SK-N-SH treated with all-trans-retinoic acid at 6 μM for 48 hours (cell line): ENCODE results near the gene CTTNBP2.

Experiments
- ATAC-seq: fragments of 200-7000 bp; cut with Tn5 transposase; 3 replicates; pipeline ENCODE4 v1.9.1; 2020; ENCODE audit warnings: mild to moderate bottlenecking, moderate library complexity
- ARNTL ChIP-seq: fragments of 450-650 bp; formaldehyde crosslinking; IDR thresholded peaks from 2 replicates; pipeline ENCODE4 v1.5.0; 2020; ENCODE audit warnings: low read depth, mild to moderate bottlenecking, moderate library complexity, borderline replicate concordance
- CSDC2 ChIP-seq: fragments of 250-450 bp; sonication (Bioruptor Pico); IDR thresholded peaks from 2 replicates; pipeline ENCODE4 v1.5.0; 2020; ENCODE audit warnings: mild to moderate bottlenecking, moderate library complexity
- CSRNP3 ChIP-seq: fragments of 250-450 bp; sonication (Bioruptor Pico); IDR thresholded peaks from 2 replicates; pipeline ENCODE4 v1.5.1; 2021; ENCODE audit warnings: mild to moderate bottlenecking, moderate library complexity
- ESRRG ChIP-seq: fragments of 250-450 bp; sonication (Bioruptor Pico); IDR thresholded peaks from 2 replicates; pipeline ENCODE4 v1.6.1; 2021; ENCODE audit warnings: mild to moderate bottlenecking
- GLIS3 ChIP-seq: fragments of 250-450 bp; sonication (Bioruptor Pico); IDR thresholded peaks from 2 replicates; pipeline ENCODE4 v1.5.0; 2020; ENCODE audit warnings: mild to moderate bottlenecking, moderate library complexity
- ISL1 ChIP-seq: fragments of 250-450 bp; sonication (Bioruptor Pico); IDR thresholded peaks from 2 replicates; pipeline ENCODE4 v2.1.2; 2022; ENCODE audit warnings: mild to moderate bottlenecking, moderate library complexity
- OSR1 ChIP-seq: fragments of 250-450 bp; sonication (Bioruptor Pico); IDR thresholded peaks from 2 replicates; pipeline ENCODE4 v1.8.0; 2022; ENCODE audit warnings: moderate library complexity, mild to moderate bottlenecking, inconsistent platforms
- PATZ1 ChIP-seq: fragments of 250-450 bp; sonication (Bioruptor Pico); IDR thresholded peaks from 2 replicates; pipeline ENCODE4 v1.8.0; 2020; ENCODE audit warnings: mild to moderate bottlenecking, moderate library complexity, borderline replicate concordance
- POU6F1 ChIP-seq: fragments of 250-450 bp; sonication (Bioruptor Pico); IDR thresholded peaks from 2 replicates; pipeline ENCODE4 v1.8.0; 2021; ENCODE audit warnings: low read depth, mild to moderate bottlenecking, moderate library complexity, borderline replicate concordance
- PPARA ChIP-seq: fragments of 250-450 bp; sonication (Bioruptor Pico); IDR thresholded peaks from 2 replicates; pipeline ENCODE4 v1.5.0; 2020; ENCODE audit warnings: mild to moderate bottlenecking, borderline replicate concordance
- RARB ChIP-seq: fragments of 250-450 bp; sonication (Bioruptor Pico); IDR thresholded peaks from 2 replicates; pipeline ENCODE4 v1.8.0; 2021; ENCODE audit warnings: mild to moderate bottlenecking, moderate library complexity
- SNAI2 ChIP-seq: fragments of 250-450 bp; sonication (Bioruptor Pico); IDR thresholded peaks from 2 replicates; pipeline ENCODE4 v1.5.0; 2020; ENCODE audit warnings: mild to moderate bottlenecking, moderate library complexity
- TCF4 ChIP-seq: fragments of 250-450 bp; sonication (Bioruptor Pico); IDR thresholded peaks from 2 replicates; pipeline ENCODE4 v1.8.0; 2021; ENCODE audit warnings: mild to moderate bottlenecking, moderate library complexity, borderline replicate concordance
- TOX ChIP-seq: fragments of 250-450 bp; sonication (Bioruptor Pico); IDR thresholded peaks from 2 replicates; pipeline ENCODE4 v1.8.0; 2021; ENCODE audit warnings: mild to moderate bottlenecking, moderate library complexity, borderline replicate concordance
- ZC3H10 ChIP-seq: fragments of 250-450 bp; sonication (Bioruptor Pico); IDR thresholded peaks from 2 replicates; pipeline ENCODE4 v1.5.1; 2021; ENCODE audit warnings: mild to moderate bottlenecking, moderate library complexity
- ZFP3 ChIP-seq: fragments of 250-450 bp; sonication (Bioruptor Pico); IDR thresholded peaks from 2 replicates; pipeline ENCODE4 v1.5.0; 2020; ENCODE audit warnings: mild to moderate bottlenecking, moderate library complexity
- ZFP30 ChIP-seq: fragments of 450-650 bp; formaldehyde crosslinking; IDR thresholded peaks from 2 replicates; pipeline ENCODE4 v1.5.0; 2022; ENCODE audit warnings: mild to moderate bottlenecking, moderate library complexity
- ZNF565 ChIP-seq: fragments of 450-650 bp; formaldehyde crosslinking; conservative IDR thresholded peaks from 2 replicates; pipeline ENCODE4 v1.5.0; 2020; ENCODE audit warnings: low read depth, mild to moderate bottlenecking, moderate library complexity
- ZNF8 ChIP-seq: fragments of 450-650 bp; formaldehyde crosslinking; IDR thresholded peaks from 2 replicates; pipeline ENCODE4 v1.5.0; 2020; ENCODE audit warnings: mild to moderate bottlenecking, moderate library complexity
- TF ChIP-seq, protein P1 (sequence below): fragments of 250-450 bp; sonication (Bioruptor Pico); IDR thresholded peaks from 2 replicates; pipeline ENCODE4 v1.5.1; 2020; ENCODE audit warnings: low read depth, mild to moderate bottlenecking, moderate library complexity

CTTNBP2 gene

DNA sequence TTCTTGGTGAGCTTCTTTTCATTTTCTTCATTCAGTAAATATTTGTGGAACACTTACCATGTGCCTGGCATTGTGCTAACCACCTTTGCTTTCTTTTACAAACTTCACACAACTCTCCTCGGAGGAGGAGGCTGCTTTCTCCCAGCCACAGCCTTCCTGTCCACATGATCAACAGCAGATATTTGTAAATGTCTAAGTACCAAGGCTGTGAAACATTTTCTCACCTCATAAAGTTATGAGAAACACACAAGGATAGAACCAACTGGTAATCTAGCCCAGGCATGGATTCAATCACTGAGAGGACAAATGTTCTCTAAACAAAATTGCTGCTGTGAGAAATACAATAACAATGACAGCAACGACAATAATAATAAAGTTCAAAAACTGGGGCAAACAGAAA is 3.9 kb downstream of the CTTNBP2 start:
- TF ChIP-seq PATZ1 (CRISPR knock-in tag) (no peak), OSR1 (CRISPR knock-in tag) (no peak), ESRRG (CRISPR knock-in tag) (no peak), ISL1 (no peak), SNAI2 (no peak), PPARA (no peak), GLIS3 (CRISPR knock-in tag) (no peak), POU6F1 (CRISPR knock-in tag) (no peak), RARB (CRISPR knock-in tag) (no peak), CSRNP3 (no peak), TCF4 (CRISPR knock-in tag) (no peak), TOX (CRISPR knock-in tag) (no peak), ZNF565 (CRISPR knock-in tag) (no peak), CSDC2 (CRISPR knock-in tag) (no peak)
- TF ChIP-seq, protein P1, sequence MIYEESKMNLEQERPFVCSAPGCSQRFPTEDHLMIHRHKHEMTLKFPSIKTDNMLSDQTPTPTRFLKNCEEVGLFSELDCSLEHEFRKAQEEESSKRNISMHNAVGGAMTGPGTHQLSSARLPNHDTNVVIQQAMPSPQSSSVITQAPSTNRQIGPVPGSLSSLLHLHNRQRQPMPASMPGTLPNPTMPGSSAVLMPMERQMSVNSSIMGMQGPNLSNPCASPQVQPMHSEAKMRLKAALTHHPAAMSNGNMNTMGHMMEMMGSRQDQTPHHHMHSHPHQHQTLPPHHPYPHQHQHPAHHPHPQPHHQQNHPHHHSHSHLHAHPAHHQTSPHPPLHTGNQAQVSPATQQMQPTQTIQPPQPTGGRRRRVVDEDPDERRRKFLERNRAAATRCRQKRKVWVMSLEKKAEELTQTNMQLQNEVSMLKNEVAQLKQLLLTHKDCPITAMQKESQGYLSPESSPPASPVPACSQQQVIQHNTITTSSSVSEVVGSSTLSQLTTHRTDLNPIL (CRISPR knock-in tag): no peak
- no peak for ATAC-seq

DNA sequence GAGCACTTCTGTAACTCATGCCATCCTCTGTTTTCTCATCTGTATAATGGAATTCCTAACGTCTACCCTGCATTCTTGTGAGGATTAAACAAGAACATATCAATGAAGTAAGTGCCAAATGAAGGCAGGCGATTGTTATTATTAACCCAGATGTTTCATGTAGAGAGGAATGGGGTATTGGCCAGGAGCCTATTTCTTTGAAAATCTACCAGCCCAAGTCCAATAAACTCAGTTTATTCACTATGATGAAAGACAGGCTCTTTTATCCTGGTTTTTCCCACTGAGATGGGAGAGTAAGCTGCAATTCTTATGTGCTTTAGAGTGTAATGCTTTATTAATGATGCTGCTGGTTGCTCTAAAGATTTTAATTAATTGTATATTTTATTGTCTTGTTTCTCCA is 9.6 kb downstream of the CTTNBP2 start:
- TF ChIP-seq, protein P1 (CRISPR knock-in tag): no peak
- no peak for TF ChIP-seq ARNTL (CRISPR knock-in tag)
- no peak for TF ChIP-seq ZFP3 (CRISPR knock-in tag)
- TF ChIP-seq POU6F1 (CRISPR knock-in tag): no peak
- no peak for TF ChIP-seq ZNF8 (CRISPR knock-in tag)
- TF ChIP-seq TCF4 (CRISPR knock-in tag): no peak
- TF ChIP-seq PPARA: no peak
- no peak for ATAC-seq

- ATAC-seq: no peak
- no peak for TF ChIP-seq POU6F1 (CRISPR knock-in tag)
- no peak for TF ChIP-seq OSR1 (CRISPR knock-in tag)
- TF ChIP-seq, protein P1 (CRISPR knock-in tag): no peak
- no peak for TF ChIP-seq TCF4 (CRISPR knock-in tag)
- no peak for TF ChIP-seq GLIS3 (CRISPR knock-in tag)
- no peak for TF ChIP-seq ZNF565 (CRISPR knock-in tag)
- no peak for TF ChIP-seq PPARA
- TF ChIP-seq RARB (CRISPR knock-in tag): no peak
- no peak for TF ChIP-seq SNAI2
- TF ChIP-seq ISL1: no peak
- TF ChIP-seq ZC3H10 (CRISPR knock-in tag): no peak
- TF ChIP-seq ZFP30 (CRISPR knock-in tag): no peak
- TF ChIP-seq PATZ1 (CRISPR knock-in tag): no peak
- TF ChIP-seq CSDC2 (CRISPR knock-in tag): no peak
These were observed 10.9 kb downstream of the CTTNBP2 start for GRCh38 chr7:117862378-117862777.
